Measurements from ENCODE around the gene FRMPD4. TPM values are rescaled to one million over a fixed set of nuclear protein-coding genes. Genes with fewer than 3 reads are reported as not detected.

FRMPD4 gene
- total RNA-seq, 1 experiment from 2014 or later, result 0.24 TPM

DNA sequence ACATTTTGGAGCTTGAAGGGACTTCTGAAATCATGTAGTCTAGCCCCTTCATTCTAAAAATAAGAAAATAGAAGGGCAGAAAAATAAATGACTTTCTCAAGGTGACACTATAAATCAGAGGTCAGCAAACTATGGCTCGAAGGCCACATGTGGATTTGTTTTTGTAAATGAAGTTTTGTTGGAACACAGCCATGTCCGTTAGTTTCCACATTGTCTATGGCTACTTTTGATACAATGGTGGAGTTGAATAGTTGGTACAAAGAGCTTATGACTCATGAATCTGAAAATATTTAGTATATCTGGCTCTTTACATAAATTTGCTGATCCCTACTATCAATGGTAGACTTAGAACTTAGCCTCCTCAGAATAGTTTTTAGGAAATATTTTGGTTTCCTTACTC, 350.5 kb downstream of the FRMPD4 start:
- no peak overlapping the region for H2BK5ac ChIP-seq (ENCODE audit: insufficient read length, low read length)
- H3K79me2 ChIP-seq (ENCODE audit: insufficient read depth, low read length), result no peaks in the 10 kb centered on the region
- H2BK15ac ChIP-seq (ENCODE audit: low read depth, low read length), result no peak overlapping the region
- no peak overlapping the region for H4K5ac ChIP-seq (ENCODE audit: insufficient read length, low read depth, low read length)
- H3K23me2 ChIP-seq (ENCODE audit: insufficient read length, low read depth, low read length, poor library complexity, severe bottlenecking), result no peaks in the 10 kb centered on the region
- H2BK12ac ChIP-seq (ENCODE audit: insufficient read length, low read depth, low read length), result no peak overlapping the region
- no peak overlapping the region for H4K8ac ChIP-seq (replicated peaks; ENCODE audit: insufficient read length, low read depth, low read length)
- no peak overlapping the region for H3K23ac ChIP-seq (ENCODE audit: insufficient read length, low read depth, low read length)
- H4K20me1 ChIP-seq (ENCODE audit: control insufficient read depth, insufficient read depth, insufficient read length), result no peaks in the 10 kb centered on the region
- H3K4ac ChIP-seq (ENCODE audit: low read depth, low read length), result no peak overlapping the region
- Mint-ChIP-seq H3K36me3 (ENCODE audit: insufficient read depth in 1 of 3, low read depth in 3 of 3) (no peaks in the 10 kb centered on the region), H3K27ac (no peak overlapping the region), H3K4me3 (no peak overlapping the region), H3K4me1 (no peaks in the 10 kb centered on the region; a peak in 1 of 4 replicates), H3K27me3 (ENCODE audit: low read depth) (no peaks in the 10 kb centered on the region), H3K9me3 (peaks cover 49 to 61% of the 10 kb centered on the region in 2 experiments; a peak in 4 of 5 replicates)
- H2AFZ ChIP-seq (ENCODE audit: low read length), result no peak overlapping the region
- H3K9ac ChIP-seq (ENCODE audit: extremely low read depth, insufficient read length, low read length), result no peak overlapping the region
- H3K9me3 ChIP-seq (ENCODE audit: control insufficient read depth, low read depth, low read length), result no peaks in the 10 kb centered on the region
- DNase-seq, result no peak
- WGBS (ENCODE audit: extremely low coverage, insufficient read length, low lambda C conversion rate), result no CpG with 5 or more reads among the region's 2 CpGs
- no peak overlapping the region for H3K27ac ChIP-seq (ENCODE audit: insufficient read length, low read depth, low read length)
- no peaks in the 10 kb centered on the region for H3K79me1 ChIP-seq (ENCODE audit: insufficient read depth, low read depth, low read length, poor library complexity, severe bottlenecking)
- no peak overlapping the region for H2BK120ac ChIP-seq (ENCODE audit: low read depth, low read length, poor library complexity, severe bottlenecking)
- no peaks in the 10 kb centered on the region for H3K27me3 ChIP-seq (ENCODE audit: insufficient read depth, low read length)
- no peak overlapping the region for H2BK20ac ChIP-seq (ENCODE audit: low read depth, low read length, poor library complexity, severe bottlenecking)
- H3K18ac ChIP-seq (ENCODE audit: insufficient read length, low read depth, low read length), result no peak overlapping the region
- no peak overlapping the region for H3T11ph ChIP-seq (ENCODE audit: low read length)
- H3K4me2 ChIP-seq (ENCODE audit: insufficient read depth, insufficient read length, low read length), result no peak overlapping the region
- TF ChIP-seq, protein P1, sequence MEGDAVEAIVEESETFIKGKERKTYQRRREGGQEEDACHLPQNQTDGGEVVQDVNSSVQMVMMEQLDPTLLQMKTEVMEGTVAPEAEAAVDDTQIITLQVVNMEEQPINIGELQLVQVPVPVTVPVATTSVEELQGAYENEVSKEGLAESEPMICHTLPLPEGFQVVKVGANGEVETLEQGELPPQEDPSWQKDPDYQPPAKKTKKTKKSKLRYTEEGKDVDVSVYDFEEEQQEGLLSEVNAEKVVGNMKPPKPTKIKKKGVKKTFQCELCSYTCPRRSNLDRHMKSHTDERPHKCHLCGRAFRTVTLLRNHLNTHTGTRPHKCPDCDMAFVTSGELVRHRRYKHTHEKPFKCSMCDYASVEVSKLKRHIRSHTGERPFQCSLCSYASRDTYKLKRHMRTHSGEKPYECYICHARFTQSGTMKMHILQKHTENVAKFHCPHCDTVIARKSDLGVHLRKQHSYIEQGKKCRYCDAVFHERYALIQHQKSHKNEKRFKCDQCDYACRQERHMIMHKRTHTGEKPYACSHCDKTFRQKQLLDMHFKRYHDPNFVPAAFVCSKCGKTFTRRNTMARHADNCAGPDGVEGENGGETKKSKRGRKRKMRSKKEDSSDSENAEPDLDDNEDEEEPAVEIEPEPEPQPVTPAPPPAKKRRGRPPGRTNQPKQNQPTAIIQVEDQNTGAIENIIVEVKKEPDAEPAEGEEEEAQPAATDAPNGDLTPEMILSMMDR (conservative IDR thresholded peaks at IDR 0.05), result no peak
- no peak overlapping the region for H2AK5ac ChIP-seq (ENCODE audit: insufficient read length, low read length)
- no peak overlapping the region for H3K14ac ChIP-seq (ENCODE audit: insufficient read depth, low read length)
- H3K56ac ChIP-seq (ENCODE audit: insufficient read length, low read depth, low read length), result no peak overlapping the region
- H3K4me1 ChIP-seq (ENCODE audit: insufficient read depth, low read length), result no peaks in the 10 kb centered on the region
- H4K91ac ChIP-seq (ENCODE audit: insufficient read length, low read depth, low read length), result no peak overlapping the region

Data from H9 (cell line).